GM18517 (cell line): ENCODE results near the gene KANSL1L.

Source experiments
- ATAC-seq: cut with Tn5 transposase; IDR thresholded peaks from one replicate; pipeline ENCODE4 v1.9.1; 2021; ENCODE audit warnings: mild to moderate bottlenecking, moderate library complexity; ENCODE audit not compliant: unreplicated experiment

The KANSL1L gene

DNA sequence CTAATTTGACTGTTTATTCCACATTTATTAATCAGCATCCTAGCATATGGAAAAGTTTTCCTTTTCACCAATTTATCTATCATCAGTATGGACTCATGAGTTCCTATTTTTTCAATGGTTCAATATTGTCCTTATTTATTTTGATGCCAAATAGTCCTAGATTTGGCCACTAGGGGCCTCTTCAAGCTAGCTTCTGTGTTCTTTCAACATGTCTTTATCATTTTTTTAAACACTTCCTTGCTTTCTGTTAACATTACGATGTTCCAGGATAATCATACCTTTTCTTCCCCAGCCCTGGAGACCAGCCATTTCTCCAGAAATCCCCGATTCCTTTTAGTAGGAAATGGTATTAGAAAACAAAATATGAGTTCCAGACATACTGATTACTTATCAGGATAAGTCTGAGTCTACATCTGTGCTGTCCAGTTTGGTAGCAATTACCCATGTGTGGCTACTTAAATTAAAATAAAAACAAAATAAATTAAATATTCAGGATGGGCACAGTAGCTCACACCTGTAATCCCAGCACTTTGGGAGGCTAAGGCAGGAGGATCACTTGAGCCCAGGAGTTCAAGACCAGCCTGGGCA, 98.2 kb downstream of the KANSL1L start:
- peak; percentile 74 for ATAC-seq

- ATAC-seq = no peak
Observed at GRCh38 chr2:210072493-210072892, 98.7 kb downstream of the KANSL1L start.

- no peak for ATAC-seq
Observed at GRCh38 chr2:210063306-210063705, 107.9 kb downstream of the KANSL1L start.

DNA sequence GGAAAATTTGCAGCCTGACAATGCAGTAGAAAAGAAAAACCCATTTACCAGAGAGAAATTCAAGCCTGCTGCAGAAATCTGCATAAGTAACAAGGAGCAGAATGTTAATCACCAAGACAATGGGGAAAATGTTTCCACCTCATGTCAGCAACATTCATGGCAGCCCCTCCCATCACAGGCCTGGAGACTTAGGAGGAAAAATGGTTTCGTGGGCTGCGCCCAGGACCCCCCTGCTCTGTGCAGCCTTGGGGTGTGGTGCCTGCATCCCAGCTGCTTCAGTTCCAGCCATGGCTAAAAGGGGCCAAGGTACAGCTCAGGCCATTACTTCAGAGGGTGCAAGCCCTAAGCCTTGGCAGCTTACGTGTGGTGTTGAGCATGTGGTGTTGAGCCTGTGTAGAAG, 115.4 kb downstream of the KANSL1L start:
- no peak for ATAC-seq

DNA sequence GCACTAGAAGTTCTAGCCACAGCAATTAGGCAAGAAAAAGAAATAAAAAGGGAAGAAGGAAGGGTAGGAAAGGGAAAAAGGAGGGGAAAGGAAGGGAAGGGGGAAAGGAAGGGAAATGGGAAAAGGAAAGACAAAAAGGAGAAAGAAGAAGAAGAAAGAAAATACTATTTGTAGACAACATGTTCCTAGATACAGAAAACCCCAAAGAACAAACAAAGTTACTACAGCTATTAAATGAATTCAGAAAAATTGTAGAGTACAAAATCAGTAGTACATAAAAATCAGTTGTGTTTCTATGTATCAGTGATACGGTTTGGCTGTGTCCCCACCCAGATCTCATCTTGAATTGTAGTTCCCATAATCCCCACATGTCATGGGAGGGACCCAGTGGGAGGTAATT, 116.5 kb downstream of the KANSL1L start:
- no peak for ATAC-seq

DNA sequence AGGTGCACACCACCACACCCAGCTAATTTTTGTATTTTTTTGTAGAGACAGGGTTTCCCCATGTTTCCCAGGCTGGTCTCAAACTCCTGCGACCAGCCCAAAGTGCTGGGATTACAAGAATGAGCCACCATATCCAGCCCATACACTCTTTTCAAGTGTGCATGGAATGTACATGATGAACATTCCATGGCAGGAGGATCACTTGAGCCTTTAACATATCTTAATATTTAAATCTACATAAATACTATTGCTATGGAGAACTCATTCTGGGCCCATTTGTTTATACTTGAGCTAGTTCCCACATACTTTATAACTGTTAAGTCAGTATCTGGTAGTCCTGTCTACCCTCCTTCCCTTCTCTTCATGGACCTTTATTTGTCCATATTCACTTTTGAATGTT, 120.3 kb downstream of the KANSL1L start:
- no peak for ATAC-seq

- no peak for ATAC-seq
Observed at GRCh38 chr2:210049831-210050230, 121.4 kb downstream of the KANSL1L start.

DNA sequence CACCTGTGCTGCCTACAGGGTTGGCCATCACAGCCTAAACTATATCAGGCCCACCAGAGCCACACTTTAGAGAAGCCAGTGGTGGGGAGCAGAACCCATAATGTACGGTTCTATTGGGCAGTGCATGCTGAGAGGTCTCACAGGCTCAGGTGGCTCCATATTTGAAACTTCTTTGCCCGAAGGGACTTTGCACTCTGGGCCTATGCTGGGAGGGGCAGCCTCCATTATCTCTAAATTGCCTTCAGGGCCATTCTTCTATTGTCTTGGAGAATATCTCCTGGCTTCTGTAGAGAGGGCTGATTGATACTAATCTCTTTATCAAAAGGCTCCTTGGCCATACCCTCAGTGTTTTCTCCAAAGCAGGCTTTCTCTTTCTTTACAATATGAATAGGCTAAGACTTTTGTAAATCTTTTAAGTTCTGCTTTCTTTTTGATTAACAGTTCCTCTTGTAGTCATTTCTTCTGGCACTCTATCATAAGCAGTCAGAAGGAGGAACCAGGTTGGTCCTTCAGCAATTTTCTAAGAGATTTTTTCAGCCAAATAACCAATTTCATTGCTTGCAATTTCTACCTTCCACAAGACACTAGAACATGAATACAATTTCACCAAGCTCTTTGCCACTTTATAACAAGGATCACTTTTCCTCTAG, 124.2 kb downstream of the KANSL1L start:
- no peak for ATAC-seq

- ATAC-seq = no peak
Observed at GRCh38 chr2:210038078-210038477, 133.1 kb downstream of the KANSL1L start.

DNA sequence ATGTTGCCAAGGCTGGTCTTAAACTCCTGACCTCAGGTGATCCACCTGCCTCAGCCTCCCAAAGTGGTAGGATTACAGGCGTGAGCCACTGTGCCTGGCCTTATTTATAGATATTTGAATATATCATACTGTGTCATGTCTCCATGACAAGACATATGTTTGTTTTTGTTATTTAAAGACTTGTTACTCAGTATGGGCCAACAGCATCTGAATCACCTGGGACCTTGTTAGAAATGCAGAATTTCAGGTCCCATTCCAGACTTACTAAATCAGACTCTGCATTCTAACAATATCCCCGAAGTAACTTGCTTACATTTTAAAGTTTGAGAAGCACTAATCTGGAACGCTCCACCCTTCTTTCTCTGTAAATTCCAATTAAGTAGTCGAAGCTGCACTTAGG, 135.5 kb downstream of the KANSL1L start:
- no peak for ATAC-seq

- no peak for ATAC-seq
Observed at GRCh38 chr2:210034087-210034683, 137.0 kb downstream of the KANSL1L start.

DNA sequence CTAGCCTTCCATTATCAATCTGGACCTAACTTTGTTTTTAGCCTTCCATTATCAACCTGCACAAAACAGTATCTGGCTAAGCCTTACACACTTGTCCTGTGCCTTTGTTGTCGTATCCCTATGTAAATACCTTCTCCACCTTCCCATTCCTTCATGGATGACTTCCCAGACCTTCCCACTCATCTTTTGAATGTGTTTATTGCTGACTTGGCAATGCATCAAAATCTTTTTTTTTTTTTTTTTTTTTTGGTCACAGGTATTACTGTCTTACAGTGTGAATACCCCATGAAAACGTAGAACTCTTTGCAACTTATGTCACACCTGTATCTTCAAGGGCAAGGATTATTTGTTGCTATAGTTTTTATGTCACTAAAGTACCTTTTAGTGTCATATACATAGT, 143.0 kb downstream of the KANSL1L start:
- no peak for ATAC-seq

DNA sequence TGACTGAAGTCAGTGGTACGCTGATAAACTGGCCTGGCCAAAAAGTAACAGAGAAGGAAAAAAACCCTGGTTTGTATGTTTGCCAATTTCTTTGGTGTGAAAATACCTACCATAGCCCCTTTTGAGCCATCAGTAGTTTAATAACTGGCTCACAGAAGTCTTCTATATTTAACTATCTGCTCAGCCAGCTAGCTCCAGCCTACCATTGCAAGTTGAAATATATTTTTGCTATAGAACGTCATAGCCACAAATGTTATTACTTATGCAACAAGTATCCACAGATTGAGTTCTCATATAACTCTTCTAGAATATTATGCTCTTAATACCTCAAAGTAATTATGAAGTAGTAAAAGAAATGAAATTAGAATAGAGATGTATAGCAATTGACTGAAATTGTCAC, 143.6 kb downstream of the KANSL1L start:
- no peak for ATAC-seq

DNA sequence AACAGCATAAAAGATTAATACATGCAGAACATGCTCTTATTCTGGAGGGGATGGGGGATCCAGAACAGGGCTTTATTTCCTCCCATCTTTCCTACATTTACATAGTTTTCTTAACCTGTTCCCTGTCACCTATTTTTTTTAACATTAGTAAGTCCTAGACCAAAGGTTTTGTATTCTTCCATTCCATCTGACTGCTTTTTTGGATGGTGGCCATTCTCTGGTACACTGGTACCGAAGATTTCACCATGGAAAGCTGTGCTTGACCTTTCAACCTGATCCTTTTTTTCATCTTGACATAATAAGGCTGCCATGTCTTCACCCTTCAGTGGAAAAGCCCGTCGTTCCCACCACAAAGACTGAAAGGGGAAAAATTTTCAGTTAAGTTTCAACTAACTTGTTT, 148.4 kb downstream of the KANSL1L start:
- ATAC-seq = no peak

GRCh38 chr2:210020138-210020537, 151.1 kb downstream of the KANSL1L start:
- ATAC-seq = no peak

- ATAC-seq = no peak
Observed at GRCh38 chr2:210009896-210010295, 161.3 kb downstream of the KANSL1L start.

GRCh38 chr2:210009126-210009525, 162.1 kb downstream of the KANSL1L start:
- no peak for ATAC-seq

- ATAC-seq = no peak
Observed at GRCh38 chr2:210007895-210008294, 163.3 kb downstream of the KANSL1L start.

GRCh38 chr2:210004881-210005280, 166.3 kb downstream of the KANSL1L start:
- ATAC-seq = no peak

- no peak for ATAC-seq
Observed at GRCh38 chr2:210003359-210003758, 167.8 kb downstream of the KANSL1L start.

GRCh38 chr2:210002158-210003157, 168.8 kb downstream of the KANSL1L start, which contains the start of gene RPE:
Gene RPE (plus strand): TSS chr2:210002638. CDS start chr2:210002662, 24 bp downstream.
- peak; percentile 97 for ATAC-seq
